ENCODE measurements around the gene ANKS1B.

Gene ANKS1B

DNA sequence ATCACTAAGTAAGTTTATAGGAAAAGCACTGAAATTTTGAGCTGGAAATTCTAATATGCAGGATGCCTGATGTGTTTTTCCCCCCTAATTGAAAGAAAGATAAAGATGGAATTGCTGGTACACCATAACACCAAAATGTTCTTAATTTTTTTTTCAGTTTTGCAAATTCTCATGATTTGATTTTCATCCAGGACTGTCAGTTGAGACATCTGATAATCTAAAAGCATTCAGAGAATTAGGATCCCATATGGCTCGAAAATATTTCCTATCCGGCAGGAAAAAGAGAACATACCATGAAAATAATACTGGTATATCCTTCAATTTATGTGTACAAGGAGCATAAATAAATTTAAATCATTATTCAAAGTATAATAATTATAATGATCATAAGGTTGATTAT is 887.6 kb downstream of the ANKS1B start:
- TF ChIP-seq POLR2A (IDR thresholded peaks at IDR 0.05; ENCODE audit: low read length) (no peak), GATA1 (IDR thresholded peaks at IDR 0.05; ENCODE audit: low read depth, low read length) (no peak)
- DNase-seq, result no peak

DNA sequence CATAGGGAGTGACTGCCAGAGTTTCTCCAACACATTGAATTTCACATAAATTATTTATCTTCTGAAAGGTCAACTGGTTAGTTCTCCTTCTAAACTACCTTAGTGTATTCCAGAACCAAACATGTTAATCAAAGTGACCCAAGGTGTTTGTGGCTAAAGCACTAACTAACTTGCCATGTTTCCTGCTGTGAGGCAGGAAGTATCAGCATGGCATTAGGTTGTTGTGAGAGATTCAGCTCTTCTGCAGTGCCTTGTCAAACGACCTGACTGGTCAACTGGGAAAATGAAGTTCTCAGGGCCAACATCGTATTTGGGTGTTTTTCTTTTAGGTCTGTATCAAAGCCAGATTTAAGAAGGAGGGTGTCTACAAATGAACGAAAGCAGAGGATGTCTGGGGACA is 891.6 kb downstream of the ANKS1B start:
- DNase-seq, result no peak
- TF ChIP-seq POLR2A (IDR thresholded peaks at IDR 0.05; ENCODE audit: low read length) (no peak), GATA1 (IDR thresholded peaks at IDR 0.05; ENCODE audit: low read depth, low read length) (no peak)

DNA sequence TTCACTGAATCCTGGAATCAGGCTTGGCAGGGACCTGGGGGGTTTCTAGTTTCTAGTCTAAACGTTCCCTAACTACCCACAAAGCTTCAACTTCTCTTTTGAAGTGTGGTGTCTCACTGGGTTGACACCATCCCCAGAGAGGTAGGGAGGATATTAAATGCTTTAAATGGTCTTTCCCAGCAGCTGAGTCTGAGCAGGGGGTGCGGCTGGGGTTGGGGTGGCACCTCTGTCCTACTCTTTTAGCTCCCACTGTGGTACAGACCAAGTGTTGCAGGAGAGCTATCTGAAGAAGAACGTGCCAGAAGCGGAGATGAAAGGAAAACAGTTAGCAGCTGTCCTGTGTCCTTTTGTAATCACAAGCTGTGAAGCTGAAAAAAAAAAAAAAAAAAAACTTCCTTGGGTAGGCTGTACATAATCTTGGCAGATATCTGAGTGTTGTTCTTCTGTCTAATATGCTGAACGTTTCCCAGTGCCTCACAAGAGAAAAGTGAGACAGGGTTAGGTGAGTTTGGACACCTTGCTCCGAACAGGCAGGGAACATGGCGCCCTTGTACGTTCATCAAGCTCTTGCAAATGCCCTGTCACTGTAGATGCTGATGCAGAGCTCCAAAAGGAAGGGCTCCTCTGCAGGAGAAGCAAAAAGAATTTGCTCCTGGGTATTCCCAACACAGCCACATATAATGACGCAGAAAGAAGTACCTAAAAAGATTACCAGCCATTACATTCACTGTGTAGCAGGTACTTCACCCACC is 892.5 kb downstream of the ANKS1B start:
- no peak for DNase-seq
- TF ChIP-seq POLR2A (IDR thresholded peaks at IDR 0.05; ENCODE audit: low read length), result no peak

DNA sequence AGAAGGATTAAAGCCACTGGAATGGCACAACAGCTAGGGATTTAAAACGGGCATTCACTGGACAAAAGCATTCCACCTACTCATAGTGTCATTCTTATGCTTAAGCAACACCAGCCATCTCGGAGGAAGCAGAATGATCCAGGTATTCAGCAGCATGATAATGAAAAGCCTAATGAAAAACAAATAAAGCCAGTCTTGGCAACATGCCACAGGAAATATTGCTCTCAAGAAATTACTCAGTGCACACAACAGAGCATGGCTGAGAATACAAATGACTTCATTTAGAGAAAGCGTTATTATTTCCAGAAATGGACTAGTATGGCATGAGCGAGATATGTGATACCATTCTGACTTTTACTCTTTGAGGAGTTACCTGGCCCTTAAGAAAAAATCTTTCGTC is 897.5 kb downstream of the ANKS1B start:
- DNase-seq, result no peak
- no peak for TF ChIP-seq GATA1 (IDR thresholded peaks at IDR 0.05; ENCODE audit: low read depth, low read length)

DNA sequence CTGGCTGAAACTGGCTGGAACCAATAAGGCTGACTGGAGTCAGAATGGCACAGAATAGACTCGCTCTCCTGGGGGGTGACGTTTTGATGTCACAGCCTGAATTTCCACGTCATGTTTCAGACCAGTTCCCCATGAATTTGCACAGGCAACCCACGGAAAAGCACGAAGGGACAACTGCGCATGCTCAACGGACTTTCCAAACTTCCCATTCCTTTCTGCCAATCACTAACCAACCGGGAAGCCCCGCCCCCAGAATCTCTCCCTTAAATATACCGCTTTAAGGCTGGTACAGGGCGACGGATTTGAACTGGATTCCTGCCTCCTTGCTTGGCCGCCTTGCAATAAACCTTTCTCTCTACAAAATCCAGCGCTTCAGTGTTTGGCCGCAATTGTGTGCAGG is 904.9 kb downstream of the ANKS1B start:
- no peak for TF ChIP-seq POLR2A (IDR thresholded peaks at IDR 0.05; ENCODE audit: low read length)
- no peak for TF ChIP-seq GATA1 (IDR thresholded peaks at IDR 0.05; ENCODE audit: low read depth, low read length)
- no peak for DNase-seq

DNA sequence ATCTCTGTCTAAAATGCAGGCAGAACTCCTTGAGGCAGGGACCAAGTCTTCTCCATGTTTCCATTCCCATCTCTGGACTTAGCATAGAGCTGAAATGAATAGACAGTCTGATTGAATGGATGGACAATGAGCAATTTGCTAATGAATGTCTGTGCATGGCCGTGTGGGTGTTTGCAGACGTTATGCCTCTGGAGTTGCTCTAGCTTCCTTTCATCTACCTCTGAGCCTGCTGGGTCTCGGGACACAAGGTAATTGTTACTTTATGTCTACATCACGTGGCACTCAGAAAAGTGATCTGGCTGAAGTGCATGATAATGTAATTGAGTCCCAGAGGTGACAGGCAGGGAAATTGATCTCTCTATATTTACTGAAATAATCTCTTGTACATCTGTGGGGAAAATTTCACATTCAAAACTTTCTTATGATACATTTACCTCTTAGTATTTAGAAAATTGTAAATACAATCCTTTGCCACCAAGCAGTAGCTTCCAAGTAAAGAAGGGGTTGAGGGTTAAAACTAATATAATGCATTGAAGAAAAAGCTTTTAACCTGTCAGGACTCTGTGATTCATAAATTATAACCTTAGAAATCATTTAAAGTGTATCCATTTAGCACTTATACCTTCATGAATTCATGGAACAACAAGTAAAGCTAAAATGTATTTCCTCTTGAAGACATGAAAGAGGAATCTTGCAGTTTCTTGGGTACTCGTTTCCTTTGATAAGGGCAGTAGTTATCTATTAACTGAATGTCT is 915.6 kb downstream of the ANKS1B start:
- TF ChIP-seq POLR2A (IDR thresholded peaks at IDR 0.05; ENCODE audit: low read length) (no peak), GATA1 (IDR thresholded peaks at IDR 0.05; ENCODE audit: low read depth, low read length) (no peak)
- no peak for DNase-seq

DNA sequence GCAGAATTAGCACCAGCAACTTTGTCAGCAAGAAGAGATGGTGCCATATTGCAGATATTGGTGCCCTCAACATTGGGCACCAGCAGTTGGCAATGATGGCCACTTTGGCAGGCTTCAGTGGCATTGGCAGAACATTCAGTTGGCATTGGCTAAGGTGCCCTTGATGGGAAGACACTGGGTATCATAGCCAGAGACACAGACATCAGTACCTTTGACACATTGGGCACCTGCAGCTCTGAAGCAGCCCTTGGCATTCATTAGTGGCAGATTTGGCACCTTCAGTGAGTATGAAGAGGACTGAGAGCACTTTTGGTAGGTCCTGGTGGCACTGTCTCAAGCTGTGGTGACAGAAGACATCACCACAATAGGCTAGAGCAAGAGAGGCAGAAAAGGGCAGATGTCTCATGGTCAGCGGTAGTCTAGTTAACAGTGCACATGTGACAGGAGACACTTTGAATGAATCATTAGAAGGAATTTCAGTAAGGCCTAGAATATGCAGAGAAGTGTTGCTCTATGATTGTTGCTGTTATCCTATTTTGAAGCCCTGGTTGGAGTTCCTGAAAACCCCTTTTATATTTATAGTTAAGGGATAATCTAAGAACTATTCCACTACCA is 917.5 kb downstream of the ANKS1B start:
- TF ChIP-seq POLR2A (IDR thresholded peaks at IDR 0.05; ENCODE audit: low read length) (no peak), GATA1 (IDR thresholded peaks at IDR 0.05; ENCODE audit: low read depth, low read length) (no peak)
- DNase-seq, result no peak

DNA sequence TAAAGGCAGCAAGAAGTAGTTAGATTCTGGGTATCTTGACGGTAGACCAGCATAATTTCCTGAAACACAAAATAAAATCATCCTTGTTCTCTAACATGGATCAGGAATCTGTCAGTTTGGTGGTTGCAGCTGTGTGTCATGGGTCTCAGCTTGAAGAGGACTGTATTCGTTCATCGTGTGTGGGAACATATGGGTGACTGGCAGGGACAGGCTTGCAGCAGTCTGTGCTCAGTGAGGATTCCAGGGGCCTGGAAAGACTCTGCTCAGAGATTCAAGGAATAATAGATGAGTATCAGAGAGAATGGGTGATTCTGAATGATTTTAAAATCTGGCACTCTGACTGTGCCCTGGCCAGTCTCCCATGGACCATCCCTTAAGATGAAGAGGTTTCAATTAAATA is 918.0 kb downstream of the ANKS1B start:
- TF ChIP-seq POLR2A (IDR thresholded peaks at IDR 0.05; ENCODE audit: low read length), result no peak
- TF ChIP-seq GATA1 (IDR thresholded peaks at IDR 0.05; ENCODE audit: low read depth, low read length), result no peak
- no peak for DNase-seq

DNA sequence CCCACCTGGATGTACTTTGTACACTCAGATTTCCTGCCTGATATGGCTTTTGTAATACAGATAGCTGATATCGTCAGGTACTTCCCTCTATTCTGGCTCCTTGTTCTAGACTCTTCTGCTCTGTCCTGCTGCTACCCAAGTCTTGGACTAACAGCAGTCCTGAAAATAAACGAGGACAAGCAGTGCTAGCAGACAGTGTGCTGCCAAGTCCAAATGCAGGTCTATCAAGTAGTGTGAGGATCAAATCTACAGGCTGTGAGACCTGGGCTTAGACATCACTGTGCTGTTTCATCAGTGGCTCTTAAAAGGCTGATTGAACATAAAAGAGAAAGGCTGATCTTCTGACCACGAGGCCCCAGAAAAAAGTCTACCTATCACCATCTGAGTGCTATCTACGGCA is 921.6 kb downstream of the ANKS1B start:
- TF ChIP-seq GATA1 (IDR thresholded peaks at IDR 0.05; ENCODE audit: low read depth, low read length), result no peak
- TF ChIP-seq POLR2A (IDR thresholded peaks at IDR 0.05; ENCODE audit: low read length), result no peak
- no peak for DNase-seq

DNA sequence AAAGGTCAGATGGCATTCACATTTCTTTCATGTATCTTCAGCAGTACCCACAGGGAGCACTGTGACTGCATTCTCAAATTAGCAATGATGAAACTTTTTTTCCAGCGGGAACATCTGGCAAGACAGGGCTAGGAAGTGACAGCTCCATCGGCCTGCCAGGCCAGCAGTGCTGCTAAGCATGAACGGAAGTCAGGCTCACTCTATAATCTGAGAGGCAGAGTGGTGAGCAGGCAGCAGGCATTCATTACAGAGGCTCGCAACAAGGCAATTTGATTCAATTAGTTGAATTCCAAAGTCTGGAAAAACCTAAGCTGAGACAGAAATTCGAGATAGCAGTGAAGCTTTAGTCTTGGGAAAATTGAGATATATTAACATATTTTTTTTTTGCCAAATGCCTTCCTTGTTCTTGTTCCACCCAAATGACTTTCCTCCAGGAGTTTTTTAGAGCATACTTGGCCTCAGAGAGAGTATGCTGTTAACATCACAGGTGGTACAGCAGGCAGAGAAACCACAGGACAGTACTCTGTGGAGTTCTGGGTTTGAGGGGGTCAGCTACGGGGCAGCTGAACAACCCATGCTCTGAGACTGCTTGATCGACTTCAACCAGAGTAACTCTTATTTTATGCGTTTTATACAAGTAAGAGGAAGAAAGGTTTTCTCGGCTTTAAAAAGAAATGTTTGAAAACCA is 924.8 kb downstream of the ANKS1B start:
- no peak for DNase-seq

DNA sequence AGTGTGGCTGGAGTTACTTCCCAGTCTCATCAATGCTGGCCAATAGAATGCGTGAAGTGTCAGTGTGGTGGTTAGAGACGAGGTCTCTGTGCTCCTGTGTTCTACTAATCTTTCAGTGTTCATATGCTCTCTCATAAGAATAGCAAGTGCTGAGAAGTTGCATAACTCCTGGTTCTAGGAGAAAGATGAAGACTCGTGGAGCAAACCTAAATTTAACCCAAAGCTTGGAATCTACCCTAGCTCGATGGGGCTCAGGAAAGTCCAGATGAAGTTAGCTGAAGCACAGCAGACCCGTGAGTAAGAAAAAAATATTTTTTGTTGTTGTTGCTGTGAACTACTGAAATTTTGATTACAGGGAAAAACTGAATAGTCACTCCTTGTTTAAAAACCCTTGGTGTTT is 927.1 kb downstream of the ANKS1B start:
- TF ChIP-seq POLR2A (IDR thresholded peaks at IDR 0.05; ENCODE audit: low read length), result no peak
- no peak for TF ChIP-seq GATA1 (IDR thresholded peaks at IDR 0.05; ENCODE audit: low read depth, low read length)
- DNase-seq, result no peak

More for the DNA sequence above, 924.8 kb downstream of the ANKS1B start:
- TF ChIP-seq POLR2A (IDR thresholded peaks at IDR 0.05; ENCODE audit: low read length) (no peak), GATA1 (IDR thresholded peaks at IDR 0.05; ENCODE audit: low read depth, low read length) (no peak)

DNA sequence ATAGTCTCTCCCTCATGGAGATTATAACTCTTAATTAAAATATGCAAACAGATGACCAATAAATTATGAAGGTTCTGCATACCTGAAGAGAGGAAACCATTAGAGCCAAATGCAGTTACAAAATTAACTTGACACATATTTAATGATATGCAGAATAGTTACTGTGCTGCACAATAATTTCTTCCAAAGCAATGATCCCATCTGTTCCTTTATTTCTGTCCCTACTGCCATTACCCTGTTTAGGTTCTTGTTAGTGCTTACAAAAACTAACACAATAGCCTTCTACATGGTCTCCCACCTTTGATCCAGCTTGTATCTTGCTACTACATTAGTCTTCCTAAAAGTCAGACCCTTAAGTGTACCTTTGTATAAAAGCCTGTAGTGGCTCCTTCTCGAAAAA is 928.5 kb downstream of the ANKS1B start:
- no peak for DNase-seq
- TF ChIP-seq POLR2A (IDR thresholded peaks at IDR 0.05; ENCODE audit: low read length), result no peak
- TF ChIP-seq GATA1 (IDR thresholded peaks at IDR 0.05; ENCODE audit: low read depth, low read length), result no peak

DNA sequence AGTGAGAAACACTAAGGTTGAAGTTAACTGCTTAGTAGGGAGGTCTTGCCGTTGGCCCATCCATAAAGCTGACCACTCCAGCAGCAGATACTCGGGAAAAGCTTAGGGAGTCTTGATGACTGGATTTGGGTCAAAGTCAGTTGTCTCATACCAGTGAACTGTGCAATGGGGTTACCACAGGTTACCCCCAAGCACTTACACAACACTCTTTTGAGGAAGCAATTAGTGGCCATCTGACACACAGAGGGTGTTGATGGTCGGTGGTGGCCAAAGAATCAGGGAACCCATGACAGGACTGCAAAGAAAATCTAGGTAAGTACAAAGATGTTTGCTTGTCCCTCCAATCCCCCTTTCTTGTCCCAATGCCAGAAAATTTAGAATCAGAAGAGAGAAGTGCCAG is 929.4 kb downstream of the ANKS1B start:
- TF ChIP-seq GATA1 (IDR thresholded peaks at IDR 0.05; ENCODE audit: low read depth, low read length) (no peak), POLR2A (IDR thresholded peaks at IDR 0.05; ENCODE audit: low read length) (no peak)
- no peak for DNase-seq

DNA sequence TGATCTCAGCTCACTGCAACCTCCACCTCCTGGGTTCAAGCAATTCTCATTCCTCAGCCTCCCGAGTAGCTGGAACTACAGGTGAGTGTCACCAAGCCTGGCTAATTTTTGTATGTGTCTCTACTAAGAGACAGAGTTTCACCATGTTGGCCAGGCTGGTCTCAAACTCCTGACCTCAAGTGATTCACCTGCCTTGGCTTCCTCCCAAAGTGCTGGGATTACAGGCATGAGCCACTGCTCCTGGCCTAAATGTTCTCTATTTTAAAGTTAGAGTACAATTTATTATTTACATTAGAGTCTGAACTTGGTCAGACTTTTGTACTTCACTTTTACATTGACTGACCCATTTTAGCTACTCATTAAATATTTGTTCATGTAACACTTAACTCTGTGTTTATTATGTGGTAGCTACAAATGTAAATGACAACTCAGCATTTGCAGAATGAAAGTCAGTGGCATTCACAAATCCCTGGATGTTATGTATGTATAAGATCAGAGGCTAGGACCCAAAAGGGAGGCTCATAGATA is 930.1 kb downstream of the ANKS1B start:
- TF ChIP-seq POLR2A (IDR thresholded peaks at IDR 0.05; ENCODE audit: low read length), result no peak
- TF ChIP-seq GATA1 (IDR thresholded peaks at IDR 0.05; ENCODE audit: low read depth, low read length), result no peak
- no peak for DNase-seq

Measured in erythroblast (primary cell).